ENCODE data around the gene PRDM12. TPM values are rescaled to one million over a fixed set of nuclear protein-coding genes. Genes with fewer than 3 reads are reported as not detected.
A peak's percentile ranks its signal among the peaks of the same experiment; 100 is the strongest.

The PRDM12 gene
- total and polyA plus RNA-seq, 2 of the 8 experiments (the other 6 are each of a cell fraction or from before 2014, with no cell fraction given): 0.14 to 0.22 TPM

GRCh38 chr9:130663258-130663976 is 977 bp upstream of the PRDM12 start (continued):
- TF ChIP-seq RNF2 (IDR thresholded peaks at IDR 0.05; ENCODE audit: borderline replicate concordance, low read depth, low read length, missing control alignments, poor library complexity, severe bottlenecking) (peak; percentile 92), CTBP2 (IDR thresholded peaks at IDR 0.05; ENCODE audit: borderline replicate concordance, insufficient read depth, insufficient read length, low read length) (peak; percentile 97), SIN3A (conservative IDR thresholded peaks at IDR 0.05 in 1 of 2, IDR thresholded peaks at IDR 0.05 in 1 of 2; ENCODE audit: low read depth in 1 of 2, low read length in 2 of 2) (no peak), BCL11A (IDR thresholded peaks at IDR 0.05; ENCODE audit: low read depth in 2 of 2, low read length in 2 of 2) (no peak), YY1 (IDR thresholded peaks at IDR 0.05; ENCODE audit: low read depth, low read length) (0 out of 2 replicates have a peak, but pooled peaks have one; percentile 14), RAD21 (IDR thresholded peaks at IDR 0.05 in 1 of 2, conservative IDR thresholded peaks at IDR 0.05 in 1 of 2; ENCODE audit: low read depth in 2 of 2, low read length in 2 of 2) (no peak), POLR2A (IDR thresholded peaks at IDR 0.05; ENCODE audit: control extremely low read depth in 1 of 2, low read depth in 2 of 2, low read length in 2 of 2) (no peak), HDAC6 (IDR thresholded peaks at IDR 0.05; ENCODE audit: low read depth, low read length) (no peak), KDM4A (IDR thresholded peaks at IDR 0.05; ENCODE audit: low read depth, low read length, severe bottlenecking) (peak; percentile 13), TBP (IDR thresholded peaks at IDR 0.05; ENCODE audit: low read depth, low read length) (no peak), TEAD4 (IDR thresholded peaks at IDR 0.05; ENCODE audit: low read depth, low read length) (no peak), GTF2F1 (IDR thresholded peaks at IDR 0.05; ENCODE audit: borderline replicate concordance, low read depth, low read length) (no peak), MAFK (IDR thresholded peaks at IDR 0.05; ENCODE audit: low read depth, low read length) (no peak), NRF1 (IDR thresholded peaks at IDR 0.05; ENCODE audit: low read depth, low read length) (no peak), SIRT6 (IDR thresholded peaks at IDR 0.05; ENCODE audit: low read length) (no peak)
